ENCODE results near the gene MAST2.

Gene MAST2

GRCh38 chr1:46081619-46082018, 278.2 kb downstream of the MAST2 start:
- Mint-ChIP-seq H3K4me3 (no peak overlapping the region), H3K9me3 (no peaks in the 10 kb centered on the region), H3K36me3 (ENCODE audit: insufficient read depth) (no peaks in the 10 kb centered on the region), H3K27ac (peak overlapping the region in 1 of 2 donors; percentile 28), H3K27me3 (no peaks in the 10 kb centered on the region), H3K4me1 (ENCODE audit: low read depth in 2 of 2) (no peaks in the 10 kb centered on the region)
- DNase-seq: no peak
- ATAC-seq (replicated peaks): no peak

DNA sequence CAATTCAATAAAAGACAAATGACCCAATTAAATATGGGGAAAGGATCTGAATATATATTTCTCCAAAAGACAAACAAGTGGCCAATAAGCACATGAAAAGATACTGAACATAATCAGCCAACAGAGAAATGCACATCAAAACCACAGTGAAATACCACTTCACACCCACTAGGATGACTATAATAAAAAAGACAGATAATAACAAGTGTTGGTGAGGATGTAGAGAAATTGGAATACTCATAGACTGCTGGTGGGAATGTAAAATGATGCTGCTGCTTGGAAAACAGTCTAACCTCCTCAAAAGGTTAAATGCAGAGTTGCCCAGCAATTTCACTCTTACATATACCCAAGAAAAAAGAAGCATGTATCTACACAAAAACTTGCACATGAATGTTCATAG, 280.2 kb downstream of the MAST2 start:
- Mint-ChIP-seq H3K36me3 (ENCODE audit: insufficient read depth) (no peaks in the 10 kb centered on the region), H3K4me3 (no peak overlapping the region), H3K27me3 (no peaks in the 10 kb centered on the region), H3K9me3 (no peaks in the 10 kb centered on the region), H3K4me1 (ENCODE audit: low read depth in 2 of 2) (no peaks in the 10 kb centered on the region), H3K27ac (no peak overlapping the region)
- no peak for ATAC-seq (replicated peaks)
- DNase-seq: no peak

GRCh38 chr1:46084553-46085451, 281.4 kb downstream of the MAST2 start:
- ATAC-seq (replicated peaks) (no peak), DNase-seq (no peak)
- Mint-ChIP-seq H3K4me1 (ENCODE audit: low read depth in 2 of 2) (no peaks in the 10 kb centered on the region), H3K4me3 (no peak overlapping the region), H3K36me3 (ENCODE audit: insufficient read depth) (no peaks in the 10 kb centered on the region), H3K27me3 (no peaks in the 10 kb centered on the region), H3K27ac (no peak overlapping the region), H3K9me3 (no peaks in the 10 kb centered on the region)

All from effector memory CD8-positive, alpha-beta T cell (primary cell).